GM04504 (cell line): ENCODE measurements around the gene SLC35E2B.
"Not testable (repeated sequence)": the region's sequence is repeated elsewhere in the genome, so short reads cannot be mapped to it uniquely, and the experiment has no call there.

Experiments
- DNase-seq: peaks from one replicate; pipeline ENCODE4 v3.0.0-alpha.2; 2012; ENCODE audit warnings: low read depth

SLC35E2B gene

DNA sequence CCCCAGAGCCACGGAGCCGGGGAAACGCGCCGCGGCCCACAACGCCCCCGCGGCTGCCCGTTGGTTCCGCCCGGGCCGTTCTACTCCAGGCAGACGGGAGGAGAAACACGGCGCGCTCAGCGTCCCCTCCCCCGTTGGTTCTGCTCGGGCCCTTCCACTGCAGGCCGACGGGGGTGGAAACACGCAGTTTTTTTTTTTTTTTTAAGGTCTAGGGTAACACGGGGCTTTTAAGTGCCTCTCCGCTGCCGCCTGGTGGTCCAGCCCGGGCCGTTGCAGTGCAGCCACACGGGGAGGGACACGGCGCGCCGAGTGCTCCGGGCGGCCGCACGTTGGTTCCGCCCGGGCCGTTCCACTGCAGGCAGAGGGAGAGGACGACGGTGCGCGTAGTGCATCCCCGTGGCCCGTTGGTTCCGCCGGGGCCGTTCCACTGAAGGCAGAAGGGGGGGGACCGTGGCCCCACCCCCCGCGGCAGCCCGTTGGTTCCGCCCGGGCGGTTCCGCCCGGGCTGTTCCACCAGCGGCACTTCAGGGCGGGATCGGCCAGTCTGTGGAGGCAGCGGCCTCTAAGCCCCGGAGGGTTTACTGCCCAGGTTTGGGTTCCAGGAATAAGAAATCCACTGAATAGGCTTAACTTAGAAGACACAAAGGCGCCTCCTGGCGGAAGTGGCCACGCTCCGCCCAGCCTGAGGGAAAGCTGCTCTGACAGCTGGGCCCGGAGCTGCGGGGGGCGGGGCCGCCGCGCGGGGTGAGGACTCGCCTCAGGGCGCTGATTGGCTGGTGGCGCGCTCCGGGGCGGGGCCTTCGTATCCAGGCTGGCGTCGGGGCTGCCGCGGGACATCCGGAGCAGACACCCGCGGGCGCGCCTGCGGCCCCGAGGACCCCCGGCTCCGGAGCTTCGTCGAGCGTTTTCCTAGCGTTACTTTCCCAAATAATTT lies at the start of gene SLC35E2B:
Gene SLC35E2B, minus strand, starts transcription at position 82 of the 934 bp plus-strand sequence. CDS start 16,096 bp downstream, outside the sequence.
- peak; percentile 87 for DNase-seq

DNA sequence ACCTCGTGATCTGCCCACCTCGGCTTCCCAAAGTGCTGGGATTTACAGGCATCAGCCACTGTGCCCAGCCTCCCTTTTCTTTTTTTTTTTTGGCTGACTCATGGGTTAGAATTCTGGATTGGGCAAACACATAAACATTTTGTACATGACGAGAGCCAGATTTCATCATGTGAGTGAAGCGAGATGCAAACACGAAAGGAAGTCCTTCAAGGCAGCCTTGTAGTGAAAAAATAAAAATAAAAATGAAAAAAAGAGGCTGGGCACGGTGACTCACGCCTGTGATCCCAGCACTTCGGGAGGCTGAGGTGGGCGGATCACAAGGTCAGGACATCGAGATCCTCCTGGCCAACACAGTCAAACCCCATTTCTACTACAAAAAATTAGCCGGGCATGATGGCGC lies 48.4 kb upstream of the SLC35E2B start:
- DNase-seq = peak; percentile 97

DNA sequence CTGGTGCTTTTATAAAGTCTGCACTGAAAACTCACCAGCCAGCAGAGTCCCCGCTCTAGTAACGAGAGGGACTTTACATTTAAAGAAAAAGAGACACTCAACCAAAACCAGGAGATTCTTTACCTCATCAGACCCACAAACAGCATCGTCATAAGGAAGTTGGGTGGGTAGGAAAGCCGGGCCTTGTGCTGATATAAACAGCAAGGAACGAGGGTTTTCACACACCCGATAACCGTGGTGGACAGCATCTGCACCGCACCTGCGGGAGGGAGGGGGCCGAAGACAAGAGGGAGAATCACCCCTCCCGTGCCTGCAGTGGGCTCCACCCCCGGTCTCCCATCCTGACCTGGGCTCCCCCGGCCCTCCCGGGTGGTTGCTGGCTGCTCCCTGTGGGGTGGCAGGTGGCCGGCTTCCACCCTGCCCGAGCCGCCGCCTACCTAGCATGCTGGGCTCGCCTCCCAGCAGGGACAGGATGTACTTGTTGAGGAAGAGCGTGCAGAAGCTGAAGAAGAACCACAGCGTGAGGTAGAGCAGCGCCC lies 46.3 kb upstream of the SLC35E2B start:
- DNase-seq = not testable (repeated sequence)

DNA sequence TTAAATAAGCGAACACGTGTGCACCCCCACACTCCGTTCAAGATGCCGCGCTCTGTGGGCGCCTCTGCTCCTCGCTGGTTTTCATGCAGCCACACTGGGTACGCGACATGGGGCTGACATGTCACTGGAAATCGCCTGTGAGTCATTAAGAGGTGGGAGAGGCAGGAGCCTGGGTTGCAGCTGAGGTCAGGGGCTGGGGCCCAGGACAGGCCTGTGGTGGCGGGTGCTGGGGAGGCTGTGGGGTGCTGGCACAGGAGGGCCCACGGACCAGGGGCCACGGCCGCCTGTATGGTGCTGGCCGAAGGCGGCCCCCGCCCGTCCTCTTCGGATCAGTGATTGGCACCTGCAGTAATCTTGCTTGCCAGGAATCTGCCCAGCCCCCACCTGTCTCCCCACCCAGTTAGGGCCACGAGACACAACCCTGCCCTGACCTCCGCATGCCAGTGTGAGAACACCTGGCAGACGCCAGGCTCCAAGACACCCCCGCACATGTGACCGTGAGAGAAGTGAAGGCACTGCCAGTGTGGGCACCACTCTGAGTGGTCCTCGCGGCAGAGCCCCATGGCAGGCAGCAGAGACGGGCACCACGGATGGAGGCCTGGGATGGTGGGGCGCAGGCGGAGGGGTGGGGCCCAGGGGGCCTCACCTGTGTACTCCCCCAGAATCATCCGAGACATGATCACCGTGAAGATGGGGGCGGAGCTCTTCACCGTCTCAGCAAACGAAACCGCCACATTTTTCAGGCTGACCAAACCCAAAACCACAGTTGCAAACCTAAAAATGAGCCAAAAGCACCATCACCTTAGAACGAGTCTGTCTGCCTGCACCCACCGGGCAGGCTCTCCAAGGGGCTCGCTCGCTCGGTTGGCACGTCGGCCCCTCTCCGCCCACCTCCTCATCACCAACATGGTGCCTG lies 45.3 kb upstream of the SLC35E2B start:
- not testable (repeated sequence) for DNase-seq

DNA sequence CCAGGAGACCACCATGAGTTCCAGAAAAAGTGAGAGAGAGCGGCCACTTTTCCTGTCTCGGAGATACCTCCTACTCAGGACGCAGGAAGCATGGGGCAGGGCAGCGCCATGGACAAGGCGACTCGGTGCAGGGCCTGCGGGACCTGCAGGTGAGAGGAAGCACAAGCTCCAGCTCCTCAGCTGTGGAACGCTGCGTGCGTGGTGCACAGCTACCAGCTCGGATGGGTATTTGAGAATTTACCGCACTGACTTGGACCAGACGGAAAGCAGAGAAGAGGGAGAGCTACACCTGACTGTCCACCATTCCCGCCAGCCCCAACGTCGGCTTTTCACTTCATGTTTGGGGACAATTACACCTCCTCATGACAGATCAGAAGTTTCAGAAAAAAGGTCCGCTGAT lies 39.8 kb upstream of the SLC35E2B start:
- DNase-seq = no peak

DNA sequence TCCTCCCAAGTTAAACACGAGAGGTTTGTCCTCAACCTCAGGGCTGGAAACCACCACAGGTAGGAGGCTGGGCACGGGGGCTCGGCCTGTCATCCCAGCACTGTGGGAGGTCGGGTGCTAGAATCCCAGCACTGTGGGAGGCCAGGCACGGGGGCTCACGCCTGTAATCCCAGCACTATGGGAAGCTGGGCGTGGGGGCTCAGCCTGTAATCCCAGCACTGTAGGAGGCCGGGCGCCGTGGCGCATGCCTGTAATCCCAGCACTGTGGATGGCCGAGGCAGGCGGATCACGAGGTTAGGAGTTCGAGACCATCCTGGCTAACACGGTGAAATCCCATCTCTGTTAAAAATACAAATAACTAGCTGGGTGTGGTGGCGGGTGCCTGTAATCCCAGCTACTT lies 38.3 kb upstream of the SLC35E2B start:
- DNase-seq = no peak

DNA sequence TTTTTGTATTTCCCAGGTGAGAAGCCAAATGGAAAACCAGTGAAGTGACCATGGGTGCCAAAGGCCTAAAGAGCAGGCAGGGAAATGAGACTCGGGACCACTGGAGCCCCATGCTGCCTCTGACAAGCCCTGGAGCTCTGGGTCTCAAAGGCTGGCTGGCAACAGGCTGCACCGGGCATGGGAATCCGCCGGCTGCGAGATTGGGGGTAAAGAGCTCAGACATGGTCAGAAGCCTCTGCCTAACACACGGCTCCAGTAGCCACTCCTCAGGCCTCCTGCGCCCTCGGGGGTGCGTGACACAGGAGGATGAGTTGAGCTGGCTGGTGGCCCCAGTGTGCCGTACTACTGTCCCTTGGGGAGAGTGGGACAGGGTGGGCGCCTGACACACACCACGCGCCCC lies 37.6 kb upstream of the SLC35E2B start:
- not testable (repeated sequence) for DNase-seq

DNA sequence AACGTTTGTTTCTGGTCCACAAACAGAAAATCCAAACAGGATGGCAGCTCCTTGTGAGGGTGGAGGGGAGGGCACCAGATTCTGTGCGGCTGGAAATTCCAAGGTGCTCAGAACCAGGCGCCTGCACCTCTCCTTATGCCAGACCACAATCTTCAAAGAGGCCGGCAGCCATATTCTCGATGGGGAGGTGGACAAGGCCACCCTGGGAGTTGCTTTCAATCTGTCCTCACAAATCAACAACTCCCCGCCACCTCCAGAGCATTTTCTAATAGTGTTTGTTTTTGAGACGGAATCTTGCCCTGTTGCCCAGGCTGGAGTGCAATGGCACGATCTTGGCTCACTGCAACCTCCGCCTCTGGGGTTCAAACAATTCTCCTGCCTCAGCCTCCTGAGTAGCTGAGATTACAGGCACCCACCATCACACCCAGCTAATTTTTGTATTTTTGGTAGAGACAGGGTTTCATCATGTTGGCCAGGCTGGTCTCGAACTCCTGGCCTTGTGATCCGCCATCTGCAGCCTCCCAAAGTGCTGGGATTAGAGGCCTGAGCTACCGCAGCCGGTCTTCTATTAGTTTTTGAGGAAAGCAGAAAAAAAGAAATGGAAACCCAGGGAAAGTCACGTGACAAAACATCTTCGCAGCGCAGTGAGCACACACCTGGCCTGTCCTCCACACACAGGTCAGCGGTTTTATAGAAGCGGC lies 36.7 kb upstream of the SLC35E2B start:
- DNase-seq = not testable (repeated sequence)

DNA sequence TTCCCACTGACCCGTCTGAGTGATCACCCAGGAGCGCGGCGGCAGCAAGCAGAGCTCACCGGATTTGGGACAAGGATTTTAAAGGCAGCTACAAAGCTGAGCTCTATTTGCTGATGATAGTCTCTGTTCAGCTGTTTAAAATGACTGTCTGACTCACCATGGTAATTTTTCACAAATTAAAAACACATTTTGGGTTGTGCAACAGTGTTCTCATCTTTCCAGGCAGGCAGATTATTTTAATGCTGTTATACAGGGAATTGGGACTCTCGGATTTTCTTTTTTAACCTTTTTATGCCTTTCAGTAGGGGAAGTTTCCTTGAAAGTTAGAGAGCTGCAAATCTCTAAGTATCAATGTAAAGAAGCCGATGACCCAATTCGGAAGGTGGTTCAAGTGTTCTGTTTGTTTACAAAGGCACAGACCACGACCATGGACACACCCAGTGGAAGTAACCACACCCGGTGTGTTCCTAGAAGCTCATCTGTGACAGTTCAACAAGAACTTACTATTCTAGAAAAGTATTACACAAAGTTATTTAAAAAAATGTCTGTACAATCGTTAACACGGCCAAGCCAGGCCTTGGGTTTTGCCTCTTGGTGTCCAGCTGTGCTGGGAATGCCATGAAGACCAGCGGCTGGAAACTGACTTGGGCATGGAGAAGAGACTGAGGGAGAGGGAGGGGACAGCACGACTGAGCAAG lies 35.9 kb upstream of the SLC35E2B start:
- peak; percentile 41 for DNase-seq

DNA sequence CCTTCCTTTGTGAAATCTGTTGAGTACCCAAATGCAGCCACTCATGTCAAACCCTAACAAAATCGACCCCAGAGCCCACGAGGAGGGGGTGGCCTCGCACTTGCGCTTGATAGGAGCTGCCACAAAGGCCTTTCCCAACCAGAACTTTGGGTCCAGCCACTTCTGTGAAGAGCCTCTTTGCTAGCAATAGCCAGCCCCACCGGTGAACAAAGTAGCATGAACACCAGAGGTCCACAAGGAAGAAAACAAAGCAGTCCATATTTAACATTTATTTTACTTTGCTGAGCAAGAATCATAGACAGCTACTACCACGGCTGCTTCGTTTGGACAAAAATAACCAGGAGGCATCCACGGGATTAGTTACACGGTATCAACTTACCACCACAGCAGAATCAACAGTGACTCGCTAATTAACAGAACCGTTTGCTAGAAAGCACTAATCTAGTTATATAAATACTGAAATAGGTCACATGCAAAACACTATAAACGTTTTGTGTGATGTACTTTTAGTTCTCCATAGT lies 34.6 kb upstream of the SLC35E2B start:
- DNase-seq = not testable (repeated sequence)

DNA sequence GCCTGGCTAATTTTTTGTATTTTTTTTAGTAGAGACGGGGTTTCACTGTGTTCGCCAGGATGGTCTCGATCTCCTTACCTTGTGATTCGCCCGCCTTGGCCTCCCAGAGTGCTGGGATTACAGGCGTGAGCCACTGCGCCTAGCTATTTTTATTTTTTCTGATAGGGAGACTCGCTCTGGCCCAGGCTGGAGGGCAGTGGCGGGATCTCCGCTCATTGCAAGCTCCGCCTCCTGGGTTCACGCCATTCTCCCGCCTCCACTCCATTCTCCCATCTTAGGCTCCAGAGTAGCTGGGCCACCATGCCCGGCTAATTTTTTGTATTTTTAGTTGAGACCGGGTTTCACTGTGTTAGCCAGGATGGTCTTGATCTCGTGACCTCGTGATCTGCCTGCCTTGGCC lies 33.5 kb upstream of the SLC35E2B start:
- DNase-seq = not testable (repeated sequence)

DNA sequence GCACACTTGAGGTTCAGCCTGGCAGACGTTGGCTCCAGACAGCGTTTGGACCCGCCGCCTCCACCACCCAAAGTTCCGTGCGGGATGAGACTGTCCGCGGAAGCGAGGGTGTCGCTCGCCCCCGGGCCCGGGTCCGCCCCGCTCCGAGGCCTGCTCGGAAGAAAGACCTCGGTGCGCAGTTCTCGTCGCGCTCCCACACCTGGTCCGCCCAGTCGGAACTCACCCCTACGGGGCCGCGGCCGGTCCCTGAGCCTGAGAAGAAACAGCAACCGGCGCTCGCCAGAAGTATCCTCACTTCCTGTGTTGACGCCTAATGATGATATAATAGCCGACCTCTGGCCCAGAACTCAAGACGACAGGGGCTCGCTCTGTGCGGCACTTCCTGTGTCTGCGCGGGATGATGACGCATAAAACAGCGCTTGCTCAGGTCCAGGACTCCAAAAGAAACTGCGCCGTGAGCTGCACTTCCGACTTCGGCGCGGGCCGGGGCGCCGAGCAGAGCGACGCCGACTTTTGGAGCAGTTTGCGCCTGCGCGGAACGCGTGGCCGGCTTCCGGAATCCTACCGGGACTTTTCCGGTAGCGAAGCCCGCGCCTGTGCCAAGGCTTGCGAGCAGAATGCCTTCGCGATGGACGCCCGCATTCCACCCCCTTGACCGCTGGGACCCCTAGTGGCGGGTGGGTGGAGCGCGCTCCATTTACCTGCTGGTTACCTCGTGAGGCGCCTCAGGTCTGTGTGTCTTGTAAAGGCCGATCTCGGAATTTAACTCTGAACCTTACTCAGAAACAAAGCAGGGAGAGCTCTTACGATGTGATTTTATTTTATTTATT lies 31.7 kb upstream of the SLC35E2B start, which contains the start of gene CDK11A:
Gene CDK11A, minus strand, starts transcription at position 323 of the 830 bp plus-strand sequence. CDS start 1,539 bp downstream, outside the sequence.
- DNase-seq = peak; percentile 98

DNA sequence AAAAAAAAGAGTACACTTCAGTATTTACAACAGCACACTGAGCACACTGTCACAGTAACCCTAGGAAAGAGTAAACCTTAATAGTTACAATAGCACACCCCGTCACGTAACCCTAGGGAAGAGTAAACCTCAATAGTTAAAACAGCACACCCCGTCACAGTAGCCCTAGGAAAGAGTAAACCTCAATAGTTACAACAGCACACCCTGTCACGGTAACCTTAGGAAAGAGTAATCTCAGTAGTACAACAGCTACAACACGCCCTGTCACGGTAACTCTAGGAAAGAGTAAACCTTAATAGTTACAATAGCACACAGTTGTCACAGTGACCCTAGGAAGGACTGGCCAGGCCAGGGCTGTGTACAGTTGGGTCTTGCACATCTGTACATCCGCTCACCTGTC lies 28.6 kb upstream of the SLC35E2B start:
- no peak for DNase-seq

DNA sequence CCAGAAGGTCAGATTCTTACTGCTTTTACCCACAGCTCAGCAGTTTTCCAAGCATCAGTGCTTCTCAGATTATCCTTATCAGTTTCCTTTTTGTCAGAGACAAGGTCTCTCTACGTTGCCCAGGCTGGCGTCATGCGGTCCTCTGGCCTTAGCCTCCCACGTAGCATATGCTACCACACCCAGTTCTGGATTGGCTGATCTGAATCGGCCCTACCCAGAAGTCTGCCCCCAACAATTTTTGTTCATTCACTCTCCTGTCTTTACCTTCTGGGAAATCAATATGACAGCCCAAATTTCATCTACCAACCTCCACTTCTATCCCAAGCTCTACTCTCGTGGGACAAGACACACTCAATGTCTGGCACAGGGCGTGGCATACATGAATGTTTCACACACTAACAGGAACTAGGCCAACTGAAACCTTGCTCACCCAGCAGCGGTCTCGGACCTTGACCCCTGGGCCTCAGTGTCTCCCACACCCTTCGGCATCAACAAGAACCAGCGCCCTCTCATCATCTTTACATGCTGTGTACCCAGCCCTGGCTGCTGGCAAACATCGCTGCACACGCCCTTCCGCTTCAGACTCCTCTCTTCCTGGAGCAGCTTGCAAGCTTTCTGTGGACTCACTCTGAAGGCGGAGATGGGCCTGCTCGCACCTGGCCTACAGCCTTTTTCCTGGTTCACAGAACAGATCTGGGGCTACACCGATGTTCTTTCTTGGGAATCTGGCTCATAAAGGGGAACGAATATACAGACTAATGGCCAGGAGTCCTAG lies 22.7 kb upstream of the SLC35E2B start:
- DNase-seq = not testable (repeated sequence)

DNA sequence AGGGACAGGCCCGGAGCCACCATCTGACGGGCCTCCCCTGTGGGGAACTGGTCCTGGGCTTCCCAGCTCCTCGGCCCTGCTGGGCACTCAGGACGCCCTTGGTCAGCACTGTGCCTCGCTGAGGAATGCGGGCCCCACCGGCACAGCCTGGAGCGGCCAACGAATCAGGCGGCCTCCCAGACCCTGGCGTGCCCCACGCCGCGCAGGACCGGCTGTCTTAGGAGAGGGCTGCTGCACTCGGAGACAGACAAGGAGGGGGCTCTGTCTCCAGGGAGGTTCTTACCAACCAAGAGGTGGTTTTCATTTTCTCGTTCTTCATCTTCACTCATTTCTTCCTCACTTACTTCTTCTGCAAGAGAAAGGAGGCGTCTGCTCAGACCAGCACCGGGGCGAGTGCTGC lies 15.3 kb upstream of the SLC35E2B start:
- not testable (repeated sequence) for DNase-seq

DNA sequence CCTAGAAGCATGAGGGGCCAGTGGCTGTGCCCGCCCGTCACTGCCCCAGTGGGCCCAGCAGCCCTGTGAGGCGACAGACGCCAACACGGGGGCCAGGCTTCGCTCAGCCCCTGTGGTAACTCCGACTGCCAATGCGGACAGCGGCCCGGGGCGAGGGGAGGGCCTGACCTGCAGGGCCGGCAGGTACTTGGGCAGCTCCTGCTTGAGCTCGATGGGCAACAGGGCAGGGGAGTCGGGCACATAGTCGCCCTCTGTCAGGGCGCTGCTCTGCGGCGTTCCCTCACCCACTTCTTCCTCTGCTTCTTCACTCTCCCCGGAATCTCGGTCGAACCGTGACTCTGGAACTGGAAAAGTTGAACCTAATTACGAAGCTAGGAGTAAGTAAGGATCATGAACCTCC lies 14.6 kb upstream of the SLC35E2B start:
- DNase-seq = not testable (repeated sequence)

DNA sequence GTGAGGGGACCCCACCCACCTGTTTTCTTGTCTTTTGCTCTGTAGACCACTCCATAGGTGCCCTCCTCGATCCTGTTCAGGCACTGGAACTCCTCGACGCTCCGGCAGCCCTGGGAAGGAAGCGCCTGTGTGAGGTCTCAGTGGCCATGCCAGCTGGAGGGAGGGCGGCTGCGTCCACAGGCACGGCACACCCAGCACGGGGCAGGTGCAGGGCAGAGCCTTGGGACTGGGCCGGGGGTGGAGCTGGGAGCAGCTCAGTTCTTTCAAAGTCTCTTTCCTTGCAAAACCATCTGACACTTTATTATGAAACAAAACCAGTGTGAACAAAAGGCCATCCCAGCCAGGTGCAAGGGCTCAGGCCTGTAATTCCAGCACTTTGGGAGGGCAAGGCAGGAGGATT lies 13.0 kb upstream of the SLC35E2B start:
- DNase-seq = not testable (repeated sequence)

DNA sequence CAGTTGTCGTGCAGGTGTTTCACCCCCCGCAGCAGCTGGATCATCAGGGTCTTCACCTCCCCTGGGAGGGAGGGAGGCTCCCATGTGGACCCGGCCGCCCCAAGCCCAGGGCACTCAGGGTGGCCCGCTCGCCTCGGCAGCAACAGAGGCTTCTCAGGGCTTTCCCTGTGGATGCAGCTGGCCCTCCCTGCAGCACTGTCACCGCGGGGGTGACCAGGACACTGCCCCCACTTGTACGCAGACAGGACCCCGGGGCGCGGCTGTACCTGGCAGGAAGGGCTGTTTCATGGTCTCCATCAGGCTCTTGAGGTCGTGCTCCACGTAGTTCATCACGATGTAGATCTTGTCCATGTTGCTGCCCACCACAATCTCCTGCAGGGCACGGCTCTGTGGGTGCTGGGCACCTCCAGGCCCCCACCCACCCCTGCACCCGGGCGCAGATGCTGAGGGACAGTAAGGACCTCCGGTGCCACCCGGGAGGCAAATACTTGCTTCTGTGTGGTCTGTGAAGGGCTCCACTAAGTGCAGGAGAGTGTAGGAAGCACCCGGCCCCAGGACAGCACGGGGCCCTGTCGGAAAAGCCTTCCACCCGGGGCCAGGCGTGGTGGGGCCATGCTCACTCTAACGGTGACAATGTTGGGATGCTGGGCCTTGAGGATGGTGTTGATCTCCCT lies 11.8 kb upstream of the SLC35E2B start:
- DNase-seq = not testable (repeated sequence)
